ENCODE measurements around the gene PPFIBP1.

PPFIBP1 gene

DNA sequence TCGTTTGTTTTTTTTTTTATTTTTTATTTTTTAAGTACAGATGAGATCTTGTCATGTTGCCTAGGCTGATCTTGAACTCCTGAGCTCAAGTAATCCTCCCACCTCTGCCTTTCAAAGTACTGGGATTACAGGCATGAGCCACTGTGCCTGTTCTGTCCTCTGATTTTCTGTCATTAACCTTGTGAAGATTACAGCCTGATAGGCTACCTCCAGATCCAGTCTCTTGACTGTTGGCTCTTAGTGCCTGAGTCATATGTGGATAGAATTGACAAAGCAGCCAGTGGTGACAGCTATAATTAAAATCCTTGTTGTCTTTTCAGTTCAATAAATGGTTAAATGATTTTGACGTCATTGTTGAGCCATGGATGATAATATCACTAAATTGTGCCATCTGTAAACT is 151.0 kb downstream of the PPFIBP1 start:
- TF ChIP-seq CTCF (IDR thresholded peaks at IDR 0.05; ENCODE audit: poor library complexity, severe bottlenecking): no peak
- Histone ChIP-seq H3K27me3 (ENCODE audit: insufficient read depth, poor library complexity, severe bottlenecking) (no peaks in the 10 kb centered on the region), H3K9me3 (ENCODE audit: severe bottlenecking) (no peaks in the 10 kb centered on the region), H3K36me3 (ENCODE audit: low read depth) (peaks cover 10% of the 10 kb centered on the region), H3K4me1 (ENCODE audit: insufficient read depth, poor library complexity, severe bottlenecking) (no peaks in the 10 kb centered on the region), H3K4me3 (ENCODE audit: severe bottlenecking) (no peak overlapping the region), H3K27ac (ENCODE audit: poor library complexity, severe bottlenecking) (no peak overlapping the region)
- DNase-seq (ENCODE audit: low spot score): no peak
- no peak for ATAC-seq (ENCODE audit: low read depth)

DNA sequence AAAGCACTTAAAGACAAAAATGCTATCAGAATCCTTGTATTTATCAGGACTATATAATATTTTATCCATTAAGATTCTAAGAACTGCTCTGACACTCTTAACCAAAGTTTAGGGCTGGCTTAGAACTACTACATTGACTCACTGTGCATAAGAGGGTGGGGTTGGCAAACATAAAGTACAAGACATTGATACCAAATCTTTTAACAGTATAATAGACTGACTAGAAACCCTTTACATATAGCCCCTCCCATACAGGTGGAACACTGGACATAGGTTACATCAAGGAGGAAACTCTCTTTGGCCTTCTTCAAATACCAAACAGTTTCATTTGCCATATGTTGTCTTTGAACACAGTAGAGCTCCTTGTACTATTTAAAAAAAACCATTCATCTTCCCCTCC is 156.6 kb downstream of the PPFIBP1 start:
- Histone ChIP-seq H3K27me3 (ENCODE audit: insufficient read depth, poor library complexity, severe bottlenecking) (no peaks in the 10 kb centered on the region), H3K4me1 (ENCODE audit: insufficient read depth, poor library complexity, severe bottlenecking) (no peaks in the 10 kb centered on the region), H3K27ac (ENCODE audit: poor library complexity, severe bottlenecking) (no peak overlapping the region), H3K4me3 (ENCODE audit: severe bottlenecking) (no peak overlapping the region), H3K36me3 (ENCODE audit: low read depth) (peaks cover 25% of the 10 kb centered on the region), H3K9me3 (ENCODE audit: severe bottlenecking) (no peaks in the 10 kb centered on the region)
- no peak for DNase-seq (ENCODE audit: low spot score)
- no peak for ATAC-seq (ENCODE audit: low read depth)
- no peak for TF ChIP-seq CTCF (IDR thresholded peaks at IDR 0.05; ENCODE audit: poor library complexity, severe bottlenecking)

- DNase-seq (ENCODE audit: low spot score) (no peak), ATAC-seq (ENCODE audit: low read depth) (no peak)
- no peaks in the 10 kb centered on the region for H3K27me3 ChIP-seq (ENCODE audit: insufficient read depth, poor library complexity, severe bottlenecking)
- H3K27ac ChIP-seq (ENCODE audit: poor library complexity, severe bottlenecking): no peak overlapping the region
- peaks cover 29% of the 10 kb centered on the region for H3K36me3 ChIP-seq (ENCODE audit: low read depth)
- no peaks in the 10 kb centered on the region for H3K4me1 ChIP-seq (ENCODE audit: insufficient read depth, poor library complexity, severe bottlenecking)
- no peaks in the 10 kb centered on the region for H3K9me3 ChIP-seq (ENCODE audit: severe bottlenecking)
- no peak overlapping the region for H3K4me3 ChIP-seq (ENCODE audit: severe bottlenecking)
- TF ChIP-seq CTCF (IDR thresholded peaks at IDR 0.05; ENCODE audit: poor library complexity, severe bottlenecking): no peak
Measured at GRCh38 chr12:27682534-27682933, 158.5 kb downstream of the PPFIBP1 start.

GRCh38 chr12:27685274-27685673 is 161.3 kb downstream of the PPFIBP1 start:
- DNase-seq (ENCODE audit: low spot score) (no peak), ATAC-seq (ENCODE audit: low read depth) (no peak)
- Histone ChIP-seq H3K4me1 (ENCODE audit: insufficient read depth, poor library complexity, severe bottlenecking) (no peaks in the 10 kb centered on the region), H3K9me3 (ENCODE audit: severe bottlenecking) (no peaks in the 10 kb centered on the region), H3K27me3 (ENCODE audit: insufficient read depth, poor library complexity, severe bottlenecking) (no peaks in the 10 kb centered on the region), H3K27ac (ENCODE audit: poor library complexity, severe bottlenecking) (no peak overlapping the region), H3K36me3 (ENCODE audit: low read depth) (peaks cover 23% of the 10 kb centered on the region), H3K4me3 (ENCODE audit: severe bottlenecking) (no peak overlapping the region)
- TF ChIP-seq CTCF (IDR thresholded peaks at IDR 0.05; ENCODE audit: poor library complexity, severe bottlenecking): no peak

- H3K36me3 ChIP-seq (ENCODE audit: low read depth): peaks cover 21% of the 10 kb centered on the region
- no peak for DNase-seq (ENCODE audit: low spot score)
- no peak for TF ChIP-seq CTCF (IDR thresholded peaks at IDR 0.05; ENCODE audit: poor library complexity, severe bottlenecking)
- no peak overlapping the region for H3K27ac ChIP-seq (ENCODE audit: poor library complexity, severe bottlenecking)
- no peaks in the 10 kb centered on the region for H3K4me1 ChIP-seq (ENCODE audit: insufficient read depth, poor library complexity, severe bottlenecking)
- no peaks in the 10 kb centered on the region for H3K27me3 ChIP-seq (ENCODE audit: insufficient read depth, poor library complexity, severe bottlenecking)
- ATAC-seq (ENCODE audit: low read depth): no peak
- no peak overlapping the region for H3K4me3 ChIP-seq (ENCODE audit: severe bottlenecking)
- no peaks in the 10 kb centered on the region for H3K9me3 ChIP-seq (ENCODE audit: severe bottlenecking)
Measured at GRCh38 chr12:27686147-27686546, 162.1 kb downstream of the PPFIBP1 start.

All from RWPE2 (cell line).